Ovary (tissue), 9 donors: ENCODE results near the gene RNF183. TPM values are rescaled to one million over a fixed set of nuclear protein-coding genes. Genes with fewer than 3 reads are reported as not detected.

Experiments
- DNase-seq, 5 donors: peaks; one replicate each; pipeline ENCODE4 v3.0.0-alpha.2; 2019 to 2020
- H3K27ac ChIP-seq, 2 donors: fragments of 200-600 bp; one replicate each; pipeline versions ENCODE4 v1.5.1 to v1.8.0; 2019 to 2022
- H3K27me3 ChIP-seq: fragments of 200-600 bp; one replicate; pipeline ENCODE4 v1.8.0; 2022
- H3K36me3 ChIP-seq: fragments of 200-600 bp; sonication (generic); one replicate; pipeline ENCODE4 v1.5.1; 2019
- H3K4me1 ChIP-seq: one replicate; pipeline ENCODE4 v1.8.1; 2013; ENCODE audit warnings: mild to moderate bottlenecking, moderate library complexity; ENCODE audit not compliant: insufficient read depth
- H3K4me3 ChIP-seq: fragments of 200-600 bp; sonication (generic); one replicate; pipeline ENCODE4 v1.5.1; 2017
- H3K9me3 ChIP-seq, 2 donors: fragments of 200-600 bp in 1 of 2; sonication (generic) in 1 of 2; one replicate each; pipeline versions ENCODE4 v1.5.1 to v1.8.1; 2013 to 2019; ENCODE audit warnings: mild to moderate bottlenecking in 1 of 2, moderate library complexity in 1 of 2
- CTCF ChIP-seq, 3 donors: fragments of 450-650 bp in 2 of 3; fragments of 200-600 bp in 1 of 3; IDR thresholded peaks; one replicate each; pipeline versions ENCODE4 v1.5.1 to v1.8.0; 2016 to 2022; ENCODE audit warnings: antibody characterized with exemption in 3 of 3, mild to moderate bottlenecking in 1 of 3
- EP300 ChIP-seq: sonication (generic); formaldehyde crosslinking; IDR thresholded peaks from one replicate; pipeline ENCODE4 v1.6.1; 2017; ENCODE audit warnings: antibody characterized with exemption
- POLR2A ChIP-seq: fragments of 450-650 bp; IDR thresholded peaks from one replicate; pipeline ENCODE4 v1.6.1; 2017; ENCODE audit warnings: antibody characterized with exemption, mild to moderate bottlenecking, moderate library complexity
- WGBS, 3 donors: extraction: QIAGEN DNeasy Blood & Tissue Kit in 1 of 3; methylation state at CpG; one replicate each; pipeline versions ENCODE4 v1.1.5 to v1.1.7; 2013 to 2017; 5-methylcytosine and 5-hydroxymethylcytosine counted together
- intact Hi-C, 4 donors: fragments of 100-400 bp; cut with DNase I; formaldehyde crosslinking; loops; one replicate each; pipeline versions ENCODE4 v1.11.0 to v1.15.1; 2022 to 2023
- polyA plus RNA-seq, 2 donors: library from polyadenylated mRNA; stranded (reverse); fragments of 200-250 nt in 1 of 2; fragments of 350-450 nt in 1 of 2; fragmentation: Illumina TruSeq in 1 of 2; extraction: RNeasy Lipid Tissue Mini Kit (QIAGEN cat#74804) in 1 of 2; gene quantifications; one replicate each; pipeline ENCODE4 v1.2.3, GENCODE V29; 2013 to 2014
- total RNA-seq, 7 donors: library from RNA; depleted of rRNA in 2 of 7; stranded (reverse); fragments of >200 nt in 2 of 7; fragmentation: NEBNext Ultra II Directional in 3 of 7; extraction: Animal tissue kit (Norgen Biotek cat#: 25700) in 3 of 7; gene quantifications; one replicate each; pipeline versions ENCODE4 v1.1.0 to v1.2.4, GENCODE V29; 2016 to 2023
- donor health status: DM: no; HTN: no; CAD: no; lungs with moderate emphysema.
- donor health status: DM: no; HTN: no; CAD: no.
- donor health status: Bipolar disorder and iron deficiency.
- donor health status: DM: yes; HTN: yes; CAD: no.
- donor health status: DM: no; HTN: no; CAD: no.
- donor health status: DM: yes; HTN: yes; CAD: no.

Gene RNF183
- total and polyA plus RNA-seq, 9 donors, result 0.06 to 1.3 (median 0.48) TPM; not detected in 5

GRCh38 chr9:113345671-113346070, 42.5 kb upstream of the RNF183 start:
- no peaks in the 10 kb centered on the region for H3K9me3 ChIP-seq
- no peaks in the 10 kb centered on the region for H3K27me3 ChIP-seq
- no peaks in the 10 kb centered on the region for H3K36me3 ChIP-seq
- no peak for DNase-seq
- 16 to 61% (median 18%) methylated on average over 1 of the region's 1 CpG for WGBS, 3 donors
- intact Hi-C loops, result no loop called here
- no peak overlapping the region for H3K4me3 ChIP-seq
- peaks cover 2% of the 10 kb centered on the region for H3K4me1 ChIP-seq
- no peak for TF ChIP-seq CTCF (IDR thresholded peaks at IDR 0.05)
- no peak overlapping the region for H3K27ac ChIP-seq

- DNase-seq, result no peak
- no peak for TF ChIP-seq POLR2A
- TF ChIP-seq CTCF (IDR thresholded peaks at IDR 0.05), result no peak
- TF ChIP-seq EP300, result no peak
- no peaks in the 10 kb centered on the region for H3K27me3 ChIP-seq
- WGBS, 3 donors, result 51 to 56% (median 53%) methylated on average over 2 of the region's 2 CpGs
- no peaks in the 10 kb centered on the region for H3K9me3 ChIP-seq
- intact Hi-C loops, result no loop called here
- H3K4me1 ChIP-seq, result peaks cover 2% of the 10 kb centered on the region
- H3K4me3 ChIP-seq, result no peak overlapping the region
- H3K27ac ChIP-seq, result no peak overlapping the region
- H3K36me3 ChIP-seq, result no peaks in the 10 kb centered on the region
Observed at GRCh38 chr9:113345190-113345589, 42.0 kb upstream of the RNF183 start.

DNA sequence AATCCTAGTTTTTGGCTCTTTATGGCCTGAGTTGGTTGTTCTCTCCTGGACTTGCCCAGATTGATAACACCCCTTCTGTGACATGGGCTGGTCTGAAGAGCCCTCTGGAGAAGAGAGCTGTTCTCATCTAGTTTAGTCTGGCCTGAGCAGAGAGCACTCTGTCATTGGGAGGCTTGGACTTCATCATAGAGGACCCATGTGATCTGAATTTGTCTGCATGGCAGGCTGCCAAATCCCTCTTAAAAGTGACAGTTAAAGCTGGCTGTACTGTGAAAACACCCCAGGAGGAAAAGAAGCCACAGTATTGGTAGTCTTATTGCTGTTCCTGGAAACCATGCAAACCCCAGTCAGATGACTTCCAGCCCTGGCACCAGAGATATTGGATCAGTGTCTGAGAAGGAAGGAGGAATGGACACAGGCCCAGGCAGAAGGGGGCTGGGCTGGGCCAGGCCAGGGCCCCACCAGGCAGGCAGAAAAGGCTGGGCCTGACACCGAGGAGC, 40.6 kb upstream of the RNF183 start:
- no peak for TF ChIP-seq CTCF (IDR thresholded peaks at IDR 0.05)
- no peak for TF ChIP-seq POLR2A
- TF ChIP-seq EP300, result no peak
- H3K36me3 ChIP-seq, result no peaks in the 10 kb centered on the region
- H3K4me3 ChIP-seq, result no peak overlapping the region
- intact Hi-C loops, result loop anchor here in 1 of 4 donors (5.0 kb wide), 1 partner anchor 34 kb away; the partner anchor contains the start of gene HDHD3
- DNase-seq, result peak in 3 of 5 donors; percentile 41 to 58 (median 49)
- H3K27ac ChIP-seq, result no peak overlapping the region
- H3K27me3 ChIP-seq, result no peaks in the 10 kb centered on the region
- H3K4me1 ChIP-seq, result peaks cover 3% of the 10 kb centered on the region
- H3K9me3 ChIP-seq, result no peaks in the 10 kb centered on the region
- 50 to 70% (median 67%) methylated on average over 1 of the region's 1 CpG for WGBS, 3 donors

DNA sequence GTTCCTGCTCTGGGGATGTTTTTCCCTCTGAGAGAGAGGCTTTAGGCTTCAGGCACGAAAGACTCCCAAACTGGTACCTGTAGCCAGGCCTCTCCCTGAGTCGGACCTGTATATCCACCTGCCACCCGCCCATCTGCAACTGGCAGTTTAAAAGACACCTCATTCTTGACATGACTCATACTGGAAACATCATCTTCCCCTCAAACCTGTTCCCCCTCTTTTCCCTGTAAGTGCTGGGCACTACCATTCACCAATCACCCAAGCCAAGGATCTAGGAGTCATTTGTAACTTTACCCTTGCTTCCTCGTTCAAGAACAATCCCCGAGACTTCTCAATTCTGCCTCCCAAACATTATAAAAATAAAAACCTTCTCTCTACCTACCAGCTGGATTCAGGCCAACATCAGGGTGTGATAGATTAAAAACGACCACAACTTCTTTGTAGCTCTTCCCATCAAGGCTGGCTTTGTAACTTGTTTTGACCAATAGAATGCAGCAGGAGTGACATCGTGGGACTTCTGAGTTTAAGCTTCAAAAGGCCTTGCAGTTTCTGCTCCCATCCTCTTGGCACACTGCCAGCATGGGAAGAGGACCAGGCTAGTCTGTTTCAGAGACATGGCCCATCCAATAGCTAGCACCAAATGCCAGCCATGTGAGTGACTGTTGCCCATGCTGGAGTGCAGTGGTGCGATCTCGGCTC, 38.7 kb upstream of the RNF183 start:
- Histone ChIP-seq H3K27ac (no peak overlapping the region), H3K9me3 (no peaks in the 10 kb centered on the region), H3K36me3 (no peaks in the 10 kb centered on the region), H3K27me3 (no peaks in the 10 kb centered on the region), H3K4me1 (peaks cover 5% of the 10 kb centered on the region), H3K4me3 (no peak overlapping the region)
- WGBS, 3 donors, result 71 to 76% (median 75%) methylated on average over 9 of the region's 9 CpGs
- intact Hi-C loops, result loop anchor here in 1 of 4 donors (5.0 kb wide), 1 partner anchor 35 kb away; the partner anchor contains the start of gene HDHD3
- TF ChIP-seq POLR2A (no peak), EP300 (no peak), CTCF (IDR thresholded peaks at IDR 0.05) (no peak)
- peak in 1 of 5 donors; percentile 41 for DNase-seq
